B cell (primary cell): Measurements from ENCODE around the gene PCDH9. TPM values are rescaled to one million over a fixed set of nuclear protein-coding genes. Genes with fewer than 3 reads are reported as not detected.

Source experiments
- ATAC-seq: fragments of 200-7000 bp; cut with Tn5 transposase; one replicate; pipeline ENCODE4 v1.10.0; 2021; ENCODE audit warnings: low read depth, mild to moderate bottlenecking, moderate number of reproducible peaks, moderate library complexity
- CTCF ChIA-PET: fragments of 350-600 bp; sonication (Branson Sonifier 250); formaldehyde crosslinking; loops from one replicate; lab custom pipeline; 2021; ENCODE audit warnings: antibody characterized with exemption, inconsistent platforms; lab: Charles Lee
- POLR2A ChIA-PET: fragments of 350-600 bp; sonication (Branson Sonifier 250); formaldehyde crosslinking; loops from one replicate; lab custom pipeline; 2021; ENCODE audit warnings: antibody characterized with exemption; lab: Charles Lee
- DNase-seq: peaks from one replicate; pipeline ENCODE4 v3.0.0; 2013
- H2AFZ ChIP-seq: 2 replicates; pipeline ENCODE4 v1.6.1; 2012; ENCODE audit warnings: mild to moderate bottlenecking, low read depth, low read length; ENCODE audit not compliant: insufficient read depth, poor library complexity, severe bottlenecking
- H3K27ac ChIP-seq, 2 donors: 1 replicate in 1 of 2; 2 replicates in 1 of 2; pipeline ENCODE4 v1.5.1; 2012 to 2013; ENCODE audit warnings: low read length in 2 of 2, mild to moderate bottlenecking in 2 of 2, moderate library complexity in 1 of 2
- H3K27me3 ChIP-seq, 4 experiments: fragments of 200-600 bp in 1 of 4; sonication (generic) in 1 of 4; replicated peaks in 1 of 4; 1 replicate in 2 of 4; 2 replicates in 2 of 4; pipeline versions ENCODE4 v1.6.1 to v1.7.0; 2013 to 2016; ENCODE audit warnings: low read length in 3 of 4, mild to moderate bottlenecking in 2 of 4, mixed read lengths in 1 of 4, moderate library complexity in 1 of 4; ENCODE audit not compliant: insufficient read depth in 4 of 4, control insufficient read depth in 3 of 4; ENCODE audit errors: control extremely low read depth in 1 of 4
- H3K36me3 ChIP-seq, 2 experiments: replicated peaks in 1 of 2; 1 replicate in 1 of 2; 2 replicates in 1 of 2; pipeline versions ENCODE4 v1.6.1 to v1.7.1; 2013; ENCODE audit warnings: low read length in 1 of 2; ENCODE audit not compliant: insufficient read depth in 2 of 2, control insufficient read depth in 1 of 2; ENCODE audit errors: control extremely low read depth in 1 of 2, extremely low read depth in 1 of 2
- H3K4me1 ChIP-seq, 2 donors: fragments of 200-600 bp in 1 of 2; sonication (generic) in 1 of 2; 1 replicate in 1 of 2; 2 replicates in 1 of 2; pipeline versions ENCODE4 v1.5.1 to v1.6.1; 2013 to 2017; ENCODE audit warnings: low read length in 2 of 2; ENCODE audit not compliant: control insufficient read depth in 2 of 2, insufficient read depth in 2 of 2
- H3K4me2 ChIP-seq: replicated peaks from 2 replicates; pipeline ENCODE3; 2012; ENCODE audit warnings: mild to moderate bottlenecking, low read depth, low read length; ENCODE audit not compliant: poor library complexity, severe bottlenecking
- H3K4me3 ChIP-seq, 5 experiments: fragments of 200-600 bp in 1 of 5; sonication (generic) in 1 of 5; 1 replicate in 3 of 5; 2 replicates in 2 of 5; pipeline versions ENCODE4 v1.5.1 to v1.7.0; 2011 to 2016; ENCODE audit warnings: low read length in 4 of 5, mild to moderate bottlenecking in 4 of 5, low read depth in 2 of 5, control low read depth in 1 of 5, moderate library complexity in 1 of 5; ENCODE audit not compliant: insufficient read depth in 1 of 5; ENCODE audit errors: control extremely low read depth in 1 of 5, extremely low read depth in 1 of 5
- H3K79me2 ChIP-seq: fragments of 200-600 bp; sonication (generic); one replicate; pipeline ENCODE4 v1.6.0; 2016; ENCODE audit warnings: low read length; ENCODE audit not compliant: control insufficient read depth, insufficient read depth
- H3K9ac ChIP-seq: fragments of 200-600 bp; sonication (generic); 2 replicates; pipeline ENCODE4 v1.6.1; 2017; ENCODE audit warnings: mild to moderate bottlenecking, low read length, moderate library complexity
- H3K9me3 ChIP-seq, 3 donors: one replicate each; pipeline versions ENCODE4 v1.6.1 to v1.7.1; 2013; ENCODE audit warnings: low read length in 2 of 3; ENCODE audit not compliant: control insufficient read depth in 2 of 3, insufficient read depth in 1 of 3; ENCODE audit errors: control extremely low read depth in 1 of 3
- H4K20me1 ChIP-seq: 2 replicates; pipeline ENCODE4 v1.6.0; 2012; ENCODE audit warnings: mild to moderate bottlenecking, low read length; ENCODE audit not compliant: insufficient read depth, control insufficient read depth, poor library complexity, severe bottlenecking
- H3K27ac Mint-ChIP-seq: one replicate; pipeline ENCODE4 v1.8.0; 2021; ENCODE audit warnings: mixed read lengths
- H3K27me3 Mint-ChIP-seq: one replicate; pipeline ENCODE4 v1.8.0; 2021; ENCODE audit warnings: mixed read lengths
- H3K4me1 Mint-ChIP-seq: one replicate; pipeline ENCODE4 v1.8.0; 2021; ENCODE audit warnings: mixed read lengths
- H3K4me3 Mint-ChIP-seq: one replicate; pipeline ENCODE4 v1.8.0; 2021; ENCODE audit warnings: mixed read lengths
- H3K9me3 Mint-ChIP-seq: one replicate; pipeline ENCODE4 v1.8.0; 2022; ENCODE audit warnings: mixed read lengths; ENCODE audit not compliant: insufficient read depth
- EZH2 ChIP-seq: IDR thresholded peaks from 2 replicates; pipeline ENCODE4 v1.6.1; 2012; ENCODE audit warnings: borderline replicate concordance, low read depth, mild to moderate bottlenecking, moderate library complexity, low read length; ENCODE audit not compliant: insufficient read depth, poor library complexity, severe bottlenecking
- WGBS: methylation state at CpG from one replicate; pipeline ENCODE4 v1.1.5; 2013; ENCODE audit warnings: missing lambda C conversion rate; ENCODE audit not compliant: insufficient coverage; 5-methylcytosine and 5-hydroxymethylcytosine counted together
- intact Hi-C: fragments of 100-400 bp; cut with micrococcal nuclease; formaldehyde crosslinking; loops from one replicate; pipeline ENCODE4 v1.10.0; 2022
- polyA plus RNA-seq: library from polyadenylated mRNA; depleted of rRNA; stranded (reverse); fragments of >200 nt; gene quantifications from 2 replicates; pipeline ENCODE4 v1.2.3, GENCODE V29; 2012
- total RNA-seq, 2 donors: library from RNA; stranded (reverse); fragments of 120-200 nt in 1 of 2; gene quantifications; 1 replicate in 1 of 2; 2 replicates in 1 of 2; pipeline versions ENCODE4 v1.2.3 to v1.2.4, GENCODE V29; 2013 to 2022
- TF ChIP-seq, protein P1 (sequence below): fragments of 200-600 bp; IDR thresholded peaks from one replicate; pipeline ENCODE4 v1.8.0; 2022; ENCODE audit warnings: antibody characterized with exemption, mild to moderate bottlenecking

Gene PCDH9
- total and polyA plus RNA-seq, 2 donors (not counting 1 experiment from before 2014, with no cell fraction given), result 13.1 to 21.8 TPM

GRCh38 chr13:66530686-66531085 is 699.5 kb downstream of the PCDH9 start:
- no peak for DNase-seq
- Histone ChIP-seq H3K36me3 (no peaks in the 10 kb centered on the region), H3K27ac (no peak overlapping the region), H2AFZ (no peak overlapping the region), H3K9me3 (no peaks in the 10 kb centered on the region), H3K79me2 (no peaks in the 10 kb centered on the region), H3K4me1 (no peaks in the 10 kb centered on the region), H4K20me1 (no peaks in the 10 kb centered on the region), H3K4me2 (no peak overlapping the region), H3K9ac (no peak overlapping the region), H3K27me3 (no peaks in the 10 kb centered on the region), H3K4me3 (no peak overlapping the region)
- no peaks in the 10 kb centered on the region for H3K9me3 Mint-ChIP-seq
- ATAC-seq, result no peak
- no CpG with 5 or more reads among the region's 1 CpG for WGBS
- no peaks in the 10 kb centered on the region for H3K27me3 Mint-ChIP-seq
- ChIA-PET CTCF (no interaction called here), POLR2A (no interaction called here)
- H3K4me3 Mint-ChIP-seq, result no peak overlapping the region
- H3K27ac Mint-ChIP-seq, result no peak overlapping the region
- no peak for TF ChIP-seq EZH2
- TF ChIP-seq, protein P1, sequence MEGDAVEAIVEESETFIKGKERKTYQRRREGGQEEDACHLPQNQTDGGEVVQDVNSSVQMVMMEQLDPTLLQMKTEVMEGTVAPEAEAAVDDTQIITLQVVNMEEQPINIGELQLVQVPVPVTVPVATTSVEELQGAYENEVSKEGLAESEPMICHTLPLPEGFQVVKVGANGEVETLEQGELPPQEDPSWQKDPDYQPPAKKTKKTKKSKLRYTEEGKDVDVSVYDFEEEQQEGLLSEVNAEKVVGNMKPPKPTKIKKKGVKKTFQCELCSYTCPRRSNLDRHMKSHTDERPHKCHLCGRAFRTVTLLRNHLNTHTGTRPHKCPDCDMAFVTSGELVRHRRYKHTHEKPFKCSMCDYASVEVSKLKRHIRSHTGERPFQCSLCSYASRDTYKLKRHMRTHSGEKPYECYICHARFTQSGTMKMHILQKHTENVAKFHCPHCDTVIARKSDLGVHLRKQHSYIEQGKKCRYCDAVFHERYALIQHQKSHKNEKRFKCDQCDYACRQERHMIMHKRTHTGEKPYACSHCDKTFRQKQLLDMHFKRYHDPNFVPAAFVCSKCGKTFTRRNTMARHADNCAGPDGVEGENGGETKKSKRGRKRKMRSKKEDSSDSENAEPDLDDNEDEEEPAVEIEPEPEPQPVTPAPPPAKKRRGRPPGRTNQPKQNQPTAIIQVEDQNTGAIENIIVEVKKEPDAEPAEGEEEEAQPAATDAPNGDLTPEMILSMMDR, result no peak
- intact Hi-C loops, result no loop called here
- H3K4me1 Mint-ChIP-seq, result no peaks in the 10 kb centered on the region

DNA sequence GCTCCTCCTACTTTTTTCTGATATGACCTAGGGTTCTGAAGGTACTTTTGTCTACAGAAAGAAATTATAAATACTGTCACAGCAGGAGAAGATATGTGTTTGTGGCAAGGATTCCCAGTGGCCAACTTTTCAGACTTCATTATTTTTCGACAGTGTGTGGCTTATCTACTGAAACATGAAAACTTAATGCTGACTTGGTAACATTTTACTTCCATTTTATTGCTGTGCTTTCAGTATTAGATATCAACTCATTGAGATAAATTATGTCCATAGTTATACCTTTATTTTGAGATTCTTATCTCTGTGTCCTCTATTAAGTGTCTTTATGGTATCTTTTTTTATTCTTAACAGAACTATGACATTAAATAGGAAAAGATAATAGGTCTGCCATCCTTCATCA is 700.0 kb downstream of the PCDH9 start:
- Histone ChIP-seq H3K79me2 (no peaks in the 10 kb centered on the region), H3K36me3 (no peaks in the 10 kb centered on the region), H4K20me1 (no peaks in the 10 kb centered on the region), H3K4me3 (no peak overlapping the region), H2AFZ (no peak overlapping the region), H3K4me1 (no peaks in the 10 kb centered on the region), H3K9ac (no peak overlapping the region), H3K27me3 (no peaks in the 10 kb centered on the region), H3K4me2 (no peak overlapping the region), H3K27ac (no peak overlapping the region), H3K9me3 (no peaks in the 10 kb centered on the region)
- ChIA-PET CTCF (no interaction called here), POLR2A (no interaction called here)
- Mint-ChIP-seq H3K9me3 (no peaks in the 10 kb centered on the region), H3K4me1 (no peaks in the 10 kb centered on the region), H3K27me3 (no peaks in the 10 kb centered on the region), H3K4me3 (no peak overlapping the region), H3K27ac (no peak overlapping the region)
- ATAC-seq (no peak), DNase-seq (no peak)
- WGBS, result no CpG with 5 or more reads among the region's 1 CpG
- intact Hi-C loops, result no loop called here
- TF ChIP-seq, protein P1, result no peak
- no peak for TF ChIP-seq EZH2
